H1 (cell line): ENCODE data around the gene ARHGAP15. TPM values are rescaled to one million over a fixed set of nuclear protein-coding genes. Genes with fewer than 3 reads are reported as not detected.

Source experiments
- CTCF ChIA-PET: fragments of 300-600 bp; sonication (Branson Sonifier 250); formaldehyde crosslinking; loops from one replicate; lab custom pipeline; 2021; ENCODE audit not compliant: partially characterized antibody; lab: Charles Lee
- POLR2A ChIA-PET: fragments of 300-600 bp; sonication (Branson Sonifier 250); formaldehyde crosslinking; loops from one replicate; lab custom pipeline; 2021; ENCODE audit warnings: inconsistent platforms; ENCODE audit not compliant: partially characterized antibody; lab: Charles Lee
- DNase-seq, 2 experiments: peaks; one replicate each; pipeline versions ENCODE4 v3.0.0 to v3.0.0-alpha.2; 2010 to 2022; ENCODE audit warnings: low spot score in 2 of 2, low read depth in 1 of 2, mixed read lengths in 1 of 2
- FAIRE-seq: peaks from 2 replicates; lab custom pipeline; 2011; peaks lifted over from hg19 to GRCh38; lab: Jason Lieb, UNC
- H2AFZ ChIP-seq: 2 replicates; pipeline ENCODE4 v1.8.1; 2012; ENCODE audit warnings: low read length, inconsistent platforms
- H2AK5ac ChIP-seq: 2 replicates; pipeline ENCODE4 v1.6.1; 2013; ENCODE audit warnings: low read depth, low read length
- H2BK120ac ChIP-seq: replicated peaks from 2 replicates; pipeline ENCODE3; 2013; ENCODE audit warnings: low read depth, low read length, inconsistent platforms
- H2BK12ac ChIP-seq: 2 replicates; pipeline ENCODE4 v1.6.1; 2013; ENCODE audit warnings: low read depth, low read length
- H2BK15ac ChIP-seq: 2 replicates; pipeline ENCODE4 v1.6.1; 2013; ENCODE audit warnings: low read length
- H2BK20ac ChIP-seq: 2 replicates; pipeline ENCODE4 v1.6.1; 2013; ENCODE audit warnings: low read length
- H2BK5ac ChIP-seq: 2 replicates; pipeline ENCODE4 v1.6.1; 2013; ENCODE audit warnings: low read depth, low read length
- H3K14ac ChIP-seq: 2 replicates; pipeline ENCODE4 v1.6.1; 2013; ENCODE audit warnings: inconsistent platforms; ENCODE audit not compliant: insufficient read length
- H3K18ac ChIP-seq: 2 replicates; pipeline ENCODE4 v1.6.1; 2013; ENCODE audit warnings: low read length; ENCODE audit errors: extremely low read depth
- H3K23ac ChIP-seq: 2 replicates; pipeline ENCODE4 v1.6.1; 2013; ENCODE audit warnings: inconsistent platforms; ENCODE audit not compliant: insufficient read length
- H3K23me2 ChIP-seq: 2 replicates; pipeline ENCODE4 v1.6.1; 2013; ENCODE audit warnings: low read depth, low read length
- H3K27ac ChIP-seq: 2 replicates; pipeline ENCODE4 v1.6.1; 2011; ENCODE audit warnings: low read depth, low read length, inconsistent platforms
- H3K27me3 ChIP-seq, 4 experiments: replicated peaks in 1 of 4; 1 replicate in 1 of 4; 2 replicates in 3 of 4; pipeline versions ENCODE4 v1.6.1 to v1.8.1; 2011 to 2013; ENCODE audit warnings: low read length in 3 of 4, mild to moderate bottlenecking in 3 of 4, inconsistent platforms in 2 of 4, mixed read lengths in 2 of 4, moderate library complexity in 1 of 4; ENCODE audit not compliant: control insufficient read depth in 3 of 4, insufficient read depth in 3 of 4; ENCODE audit errors: extremely low read depth in 1 of 4
- H3K36me3 ChIP-seq, 4 experiments: 2 replicates each; pipeline versions ENCODE4 v1.6.1 to v1.8.1; 2011 to 2013; ENCODE audit warnings: mild to moderate bottlenecking in 4 of 4, low read length in 3 of 4, moderate library complexity in 2 of 4, control low read depth in 1 of 4, inconsistent platforms in 1 of 4; ENCODE audit not compliant: insufficient read depth in 4 of 4, control insufficient read depth in 2 of 4
- H3K4ac ChIP-seq: replicated peaks from 2 replicates; pipeline ENCODE3; 2013; ENCODE audit warnings: low read length, low read depth, mixed read lengths, inconsistent platforms; ENCODE audit not compliant: insufficient read length
- H3K4me1 ChIP-seq, 4 experiments: replicated peaks in 1 of 4; 1 replicate in 1 of 4; 2 replicates in 3 of 4; pipeline versions ENCODE4 v1.6.1 to v1.8.1; 2011 to 2013; ENCODE audit warnings: low read length in 3 of 4, inconsistent platforms in 2 of 4, mixed read lengths in 1 of 4; ENCODE audit not compliant: insufficient read depth in 4 of 4, control insufficient read depth in 3 of 4
- H3K4me2 ChIP-seq, 2 experiments: 2 replicates each; pipeline versions ENCODE4 v1.6.1 to v1.8.1; 2011 to 2013; ENCODE audit warnings: low read depth in 2 of 2, low read length in 2 of 2, control low read depth in 1 of 2, inconsistent platforms in 1 of 2, mild to moderate bottlenecking in 1 of 2; ENCODE audit not compliant: insufficient read depth in 1 of 2
- H3K4me3 ChIP-seq, 4 experiments: fragments of 200-600, 300-600 bp in 1 of 4; sonication (generic), shearing (Covaris generic), sonication (Bioruptor Twin) in 1 of 4; 2 replicates each; pipeline versions ENCODE4 v1.5.1 to v1.8.1; 2011 to 2016; ENCODE audit warnings: low read length in 4 of 4, low read depth in 3 of 4, control low read depth in 2 of 4, inconsistent platforms in 2 of 4, mild to moderate bottlenecking in 2 of 4, mixed read lengths in 1 of 4, moderate library complexity in 1 of 4; ENCODE audit not compliant: insufficient read depth in 2 of 4; ENCODE audit errors: extremely low read depth in 1 of 4
- H3K56ac ChIP-seq: replicated peaks from 2 replicates; pipeline ENCODE3; 2013; ENCODE audit warnings: low read depth, mild to moderate bottlenecking, mixed read lengths, low read length, inconsistent platforms; ENCODE audit not compliant: insufficient read length
- H3K79me1 ChIP-seq: 2 replicates; pipeline ENCODE4 v1.6.1; 2013; ENCODE audit warnings: low read depth, low read length, control low read depth
- H3K79me2 ChIP-seq, 2 experiments: 2 replicates each; pipeline versions ENCODE4 v1.6.1 to v1.8.1; 2012 to 2013; ENCODE audit warnings: low read length in 2 of 2, mild to moderate bottlenecking in 2 of 2, inconsistent platforms in 1 of 2; ENCODE audit not compliant: insufficient read depth in 2 of 2, control insufficient read depth in 1 of 2
- H3K9ac ChIP-seq, 4 experiments: replicated peaks in 1 of 4; 1 replicate in 1 of 4; 2 replicates in 3 of 4; pipeline versions ENCODE4 v1.6.1 to v1.8.1; 2011 to 2013; ENCODE audit warnings: low read depth in 3 of 4, low read length in 3 of 4, control low read depth in 2 of 4, mild to moderate bottlenecking in 2 of 4, moderate library complexity in 2 of 4, inconsistent platforms in 1 of 4; ENCODE audit errors: extremely low read depth in 1 of 4
- H3K9me3 ChIP-seq, 2 experiments: 2 replicates each; pipeline versions ENCODE4 v1.6.1 to v1.8.1; 2012 to 2013; ENCODE audit warnings: mild to moderate bottlenecking in 2 of 2, moderate library complexity in 2 of 2, control low read depth in 1 of 2, inconsistent platforms in 1 of 2, low read depth in 1 of 2, low read length in 1 of 2, mixed read lengths in 1 of 2; ENCODE audit not compliant: insufficient read depth in 2 of 2
- H4K20me1 ChIP-seq, 2 experiments: replicated peaks in 1 of 2; 2 replicates each; pipeline versions ENCODE3 to v1.8.1; 2011 to 2013; ENCODE audit warnings: inconsistent platforms in 2 of 2, low read length in 2 of 2, mild to moderate bottlenecking in 1 of 2; ENCODE audit not compliant: insufficient read depth in 2 of 2, control insufficient read depth in 1 of 2
- H4K5ac ChIP-seq: 2 replicates; pipeline ENCODE4 v1.6.1; 2013; ENCODE audit warnings: low read length, low read depth, mixed read lengths, inconsistent platforms; ENCODE audit not compliant: insufficient read length
- H4K8ac ChIP-seq: 2 replicates; pipeline ENCODE4 v1.8.0; 2013; ENCODE audit warnings: mild to moderate bottlenecking, moderate library complexity, low read length, inconsistent platforms; ENCODE audit not compliant: insufficient read depth; ENCODE audit errors: extremely low read depth
- H4K91ac ChIP-seq: replicated peaks from 2 replicates; pipeline ENCODE3; 2013; ENCODE audit warnings: low read length, mixed read lengths, inconsistent platforms; ENCODE audit not compliant: insufficient read length
- CBX8 ChIP-seq: fragments of 300-800, 300-1000 bp; sonication (generic); IDR thresholded peaks from 2 replicates; pipeline ENCODE4 v1.7.1; 2016; ENCODE audit warnings: low read depth, low read length, borderline replicate concordance
- EP300 ChIP-seq, 2 experiments: IDR thresholded peaks; 1 replicate in 1 of 2; 2 replicates in 1 of 2; pipeline ENCODE4 v1.6.1; 2011 to 2012; ENCODE audit warnings: low read depth in 2 of 2, low read length in 2 of 2, mild to moderate bottlenecking in 2 of 2, borderline replicate concordance in 1 of 2, inconsistent platforms in 1 of 2, moderate library complexity in 1 of 2
- FOSL1 ChIP-seq: IDR thresholded peaks from 2 replicates; pipeline ENCODE4 v1.6.1; 2011; ENCODE audit warnings: mild to moderate bottlenecking, low read depth, low read length, moderate library complexity; ENCODE audit not compliant: insufficient read depth
- JUN ChIP-seq: IDR thresholded peaks from 2 replicates; pipeline ENCODE4 v1.6.1; 2011; ENCODE audit warnings: low read depth, mild to moderate bottlenecking, improper control_type of control experiment, low read length
- MAFK ChIP-seq: IDR thresholded peaks from 2 replicates; pipeline ENCODE4 v1.6.1; 2012; ENCODE audit warnings: low read depth, mild to moderate bottlenecking, improper control_type of control experiment, low read length
- PHF8 ChIP-seq: fragments of 200-600 bp; sonication (generic); conservative IDR thresholded peaks from 2 replicates; pipeline ENCODE4 v1.7.1; 2012; ENCODE audit warnings: low read depth, mild to moderate bottlenecking, inconsistent platforms, low read length, moderate library complexity
- POLR2AphosphoS5 ChIP-seq: IDR thresholded peaks from 2 replicates; pipeline ENCODE4 v1.6.1; 2011; ENCODE audit warnings: low read depth, low read length
- RBBP5 ChIP-seq: IDR thresholded peaks from 2 replicates; pipeline ENCODE4 v1.7.1; 2012; ENCODE audit warnings: low read depth, mild to moderate bottlenecking, inconsistent platforms, low read length, moderate library complexity, borderline replicate concordance
- SAP30 ChIP-seq: fragments of 300-600 bp; sonication (generic); IDR thresholded peaks from 2 replicates; pipeline ENCODE4 v1.7.1; 2012; ENCODE audit warnings: low read length, moderate library complexity, mild to moderate bottlenecking, inconsistent platforms; ENCODE audit not compliant: insufficient read depth, insufficient replicate concordance
- SIRT6 ChIP-seq: IDR thresholded peaks from one replicate; pipeline ENCODE4 v1.7.1; 2012; ENCODE audit warnings: low read length, inconsistent platforms
- SIX5 ChIP-seq: IDR thresholded peaks from 2 replicates; pipeline ENCODE4 v1.6.1; 2011; ENCODE audit warnings: mild to moderate bottlenecking, low read depth, low read length
- WGBS, 2 experiments: shearing (Covaris generic) in 1 of 2; methylation state at CpG; one replicate each; pipeline versions ENCODE4 v1.1.6 to v1.1.7; 2013 to 2015; ENCODE audit warnings: low lambda C conversion rate in 2 of 2, mixed read lengths in 2 of 2, inconsistent platforms in 1 of 2, low coverage in 1 of 2, missing lambda C conversion rate in 1 of 2; ENCODE audit not compliant: insufficient replicate concordance in 2 of 2, insufficient coverage in 1 of 2, insufficient read length in 1 of 2; ENCODE audit errors: extremely low coverage in 1 of 2, missing lambda C conversion rate in 1 of 2; 5-methylcytosine and 5-hydroxymethylcytosine counted together
- polyA plus RNA-seq, 7 experiments: library from polyadenylated mRNA; depleted of rRNA in 3 of 7; stranded (reverse) in 5 of 7; unstranded in 2 of 7; fragments of >200 nt in 5 of 7; fragments of 200-250 nt in 2 of 7; gene quantifications; 1 replicate in 5 of 7; 2 replicates in 1 of 7; 4 replicates in 1 of 7; pipeline versions ENCODE4 v1.2.1 to v1.2.3, GENCODE V29; 2011 to 2013; ENCODE audit warnings: missing spikeins in 2 of 7, mixed read lengths in 2 of 7
- total RNA-seq: library from RNA; stranded (reverse); fragmentation: NEBNext Ultra II Directional; extraction: Animal tissue kit (Norgen Biotek cat#: 25700); gene quantifications from 2 replicates; pipeline ENCODE4 v1.2.1, GENCODE V29; 2021

Gene ARHGAP15
- total and polyA plus RNA-seq, 2 of the 8 experiments (the other 6 are each of a cell fraction or from before 2014, with no cell fraction given) = not detected

DNA sequence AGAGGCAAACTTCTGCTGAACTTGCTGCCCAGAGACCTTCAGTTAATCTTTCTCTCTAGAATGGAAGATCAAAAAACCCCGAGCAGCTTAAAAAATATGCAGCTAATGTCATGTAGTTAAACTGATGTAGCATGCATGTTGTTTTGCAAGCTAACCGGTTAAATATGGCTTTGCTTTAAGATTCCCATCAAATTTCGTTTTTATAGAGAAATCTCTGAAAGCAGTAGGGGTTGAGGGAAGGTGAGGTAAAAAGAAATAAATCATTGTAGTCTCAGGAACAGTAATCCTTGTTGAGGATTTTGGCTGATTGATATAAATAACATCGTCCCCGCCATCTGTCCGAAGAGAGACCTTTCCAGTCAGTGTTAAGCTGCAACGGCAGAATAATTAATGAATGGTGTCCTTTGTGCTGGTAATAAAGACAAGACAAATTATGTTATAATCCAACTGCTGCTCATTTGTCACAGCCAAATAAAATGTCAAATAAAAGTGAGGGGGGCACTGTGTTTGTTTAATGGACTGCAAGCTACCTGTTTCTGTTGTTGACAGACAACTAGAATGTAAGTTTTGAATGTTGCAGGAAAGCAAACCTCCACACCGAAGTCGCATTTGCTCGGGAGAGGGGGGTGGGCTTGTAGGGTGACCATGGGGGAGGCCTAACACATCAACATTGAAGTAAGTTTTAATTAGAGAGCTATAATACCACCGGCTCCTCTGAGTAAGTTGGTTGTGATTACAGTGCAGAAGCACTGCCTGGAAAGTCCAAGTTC lies 555.5 kb downstream of the ARHGAP15 start:
- H3K79me1 ChIP-seq = no peaks in the 10 kb centered on the region
- no peak overlapping the region for H2BK12ac ChIP-seq
- no peak overlapping the region for H3K14ac ChIP-seq
- no peak overlapping the region for H3K56ac ChIP-seq
- H3K18ac ChIP-seq = no peak overlapping the region
- H3K27ac ChIP-seq = no peak overlapping the region
- H3K9ac ChIP-seq = no peak overlapping the region
- peaks cover 0 to 4% (median 0%) of the 10 kb centered on the region in 4 experiments; a peak in 1 of 7 replicates for H3K4me1 ChIP-seq
- no peaks in the 10 kb centered on the region for H3K36me3 ChIP-seq
- no peak overlapping the region for H4K5ac ChIP-seq
- no peak overlapping the region for H4K91ac ChIP-seq
- ChIA-PET POLR2A (no interaction called here), CTCF (interaction anchor here (0.5 to 1.7 kb wide), 13 partner anchors 9 to 375 kb away, joined by 3 to 10 read pairs (median 3); no protein-coding TSS in a partner anchor)
- H3K4ac ChIP-seq = no peak overlapping the region
- no peak overlapping the region for H2BK20ac ChIP-seq
- FAIRE-seq = no peak
- no peak overlapping the region for H2BK120ac ChIP-seq
- H4K8ac ChIP-seq = no peak overlapping the region
- H3K27me3 ChIP-seq = no peaks in the 10 kb centered on the region
- H2AFZ ChIP-seq = no peak overlapping the region
- H2BK5ac ChIP-seq = no peak overlapping the region
- H3K4me2 ChIP-seq = no peak overlapping the region
- TF ChIP-seq POLR2AphosphoS5 (no peak), FOSL1 (no peak), SIRT6 (no peak), RBBP5 (no peak), SIX5 (no peak), SAP30 (no peak), PHF8 (no peak), MAFK (no peak), EP300 (IDR thresholded peaks at IDR 0.05; ENCODE audit: borderline replicate concordance in 1 of 2, low read depth in 2 of 2, low read length in 2 of 2) (no peak), CBX8 (no peak), JUN (no peak)
- no peaks in the 10 kb centered on the region for H4K20me1 ChIP-seq
- no peaks in the 10 kb centered on the region for H3K9me3 ChIP-seq
- no peak for DNase-seq
- no peak overlapping the region for H3K4me3 ChIP-seq
- no peaks in the 10 kb centered on the region for H3K79me2 ChIP-seq
- no peak overlapping the region for H2BK15ac ChIP-seq
- WGBS, 2 experiments = 87% methylated on average over 11 of the region's 11 CpGs; no CpG with 5 or more reads in 1 of the 2 experiments
- H3K23me2 ChIP-seq = no peaks in the 10 kb centered on the region
- no peak overlapping the region for H2AK5ac ChIP-seq
- H3K23ac ChIP-seq = no peak overlapping the region
